Kidney glomerular epithelial cell (primary cell): ENCODE measurements around the gene DIPK2B.

ENCODE experiments used
- DNase-seq: peaks from one replicate; lab custom pipeline; 2025; lab: John Stamatoyannopoulos, UW

Gene DIPK2B

GRCh38 chrX:45164021-45164621 lies 36.6 kb downstream of the DIPK2B start:
- no peak for DNase-seq

GRCh38 chrX:45157647-45158046 lies 43.0 kb downstream of the DIPK2B start:
- no peak for DNase-seq

GRCh38 chrX:45154462-45154861 lies 46.2 kb downstream of the DIPK2B start:
- no peak for DNase-seq

- no peak for DNase-seq
Measured at GRCh38 chrX:45154033-45154360, 46.7 kb downstream of the DIPK2B start.
